ENCODE data around the gene MYO1F.

DNA sequence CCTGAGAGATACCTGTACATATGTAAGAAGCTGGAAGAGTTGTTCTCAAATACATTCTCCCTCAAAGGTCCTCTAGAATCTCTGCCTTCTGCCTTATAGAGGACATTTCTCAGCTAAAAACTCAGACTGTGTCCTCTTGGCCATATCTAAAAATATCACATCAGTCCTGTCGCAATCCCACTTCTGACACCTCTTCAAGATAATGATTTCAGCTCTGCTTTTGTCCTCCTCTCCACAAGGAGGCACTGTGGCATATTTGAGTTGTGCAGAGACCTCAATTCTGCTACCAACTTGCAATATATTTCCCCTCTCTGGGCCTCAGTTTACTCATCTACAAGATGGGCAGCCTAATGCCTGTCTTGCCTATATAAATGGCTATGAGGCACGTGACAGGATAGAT lies 16.7 kb upstream of the MYO1F start:
- TF ChIP-seq, protein P1, sequence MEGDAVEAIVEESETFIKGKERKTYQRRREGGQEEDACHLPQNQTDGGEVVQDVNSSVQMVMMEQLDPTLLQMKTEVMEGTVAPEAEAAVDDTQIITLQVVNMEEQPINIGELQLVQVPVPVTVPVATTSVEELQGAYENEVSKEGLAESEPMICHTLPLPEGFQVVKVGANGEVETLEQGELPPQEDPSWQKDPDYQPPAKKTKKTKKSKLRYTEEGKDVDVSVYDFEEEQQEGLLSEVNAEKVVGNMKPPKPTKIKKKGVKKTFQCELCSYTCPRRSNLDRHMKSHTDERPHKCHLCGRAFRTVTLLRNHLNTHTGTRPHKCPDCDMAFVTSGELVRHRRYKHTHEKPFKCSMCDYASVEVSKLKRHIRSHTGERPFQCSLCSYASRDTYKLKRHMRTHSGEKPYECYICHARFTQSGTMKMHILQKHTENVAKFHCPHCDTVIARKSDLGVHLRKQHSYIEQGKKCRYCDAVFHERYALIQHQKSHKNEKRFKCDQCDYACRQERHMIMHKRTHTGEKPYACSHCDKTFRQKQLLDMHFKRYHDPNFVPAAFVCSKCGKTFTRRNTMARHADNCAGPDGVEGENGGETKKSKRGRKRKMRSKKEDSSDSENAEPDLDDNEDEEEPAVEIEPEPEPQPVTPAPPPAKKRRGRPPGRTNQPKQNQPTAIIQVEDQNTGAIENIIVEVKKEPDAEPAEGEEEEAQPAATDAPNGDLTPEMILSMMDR (IDR thresholded peaks at IDR 0.05; ENCODE audit: insufficient read depth, low read length): no peak
- no peak for TF ChIP-seq POLR2AphosphoS5 (IDR thresholded peaks at IDR 0.05; ENCODE audit: low read depth)
- no peak for TF ChIP-seq GABPA (IDR thresholded peaks at IDR 0.05; ENCODE audit: low read depth)
- TF ChIP-seq REST (IDR thresholded peaks at IDR 0.05; ENCODE audit: insufficient replicate concordance, low read depth): no peak
- TF ChIP-seq SPI1 (IDR thresholded peaks at IDR 0.05; ENCODE audit: borderline replicate concordance, low read depth): no peak
